Muscle of arm (tissue), 12 donors: Measurements from ENCODE around the gene ORM1. TPM values are rescaled to one million over a fixed set of nuclear protein-coding genes. Genes with fewer than 3 reads are reported as not detected.

Experiments used
- DNase-seq: peaks from one replicate; pipeline ENCODE4 v3.0.0-alpha.2; 2013
- polyA plus RNA-seq, 12 donors: library from polyadenylated mRNA; unstranded; fragments of 120-200 nt; gene quantifications; one replicate each; pipeline ENCODE4 v1.2.1, GENCODE V29; 2013; ENCODE audit not compliant: insufficient read length in 12 of 12

ORM1 gene
- polyA plus RNA-seq, 12 donors = 0.27 to 1.9 (median 0.69) TPM; not detected in 3

DNA sequence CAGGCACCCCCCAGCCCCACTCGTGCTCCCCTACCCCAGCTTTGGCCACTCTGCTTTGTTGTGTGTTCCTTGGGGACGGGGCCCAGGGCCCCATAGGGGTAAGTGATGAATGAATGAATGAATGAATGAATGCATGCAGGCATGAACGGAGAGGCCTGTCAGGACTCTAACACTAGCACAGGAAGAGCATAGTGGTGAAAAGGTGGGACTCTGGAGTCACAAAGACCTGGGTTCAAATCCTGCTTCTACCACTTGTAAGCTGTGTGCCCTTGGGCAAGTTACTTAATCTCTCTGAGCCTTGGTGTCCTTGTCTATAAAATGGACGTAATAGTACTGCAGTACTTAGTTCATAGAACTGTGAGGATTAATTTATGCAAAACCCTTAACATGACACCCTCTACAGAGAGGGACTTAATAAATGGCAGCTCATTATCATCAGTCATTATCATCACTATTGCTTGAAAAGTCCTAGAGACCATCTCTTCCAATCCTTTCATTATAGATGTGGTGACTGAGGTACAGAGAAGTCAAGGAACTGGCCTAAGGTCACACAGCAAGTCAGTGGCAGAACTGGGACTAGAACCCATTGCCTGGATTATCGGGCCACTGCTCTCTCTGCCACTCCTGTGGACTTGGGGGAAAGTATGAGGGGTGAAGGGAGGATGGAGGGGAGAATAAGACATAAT is 20.0 kb downstream of the ORM1 start:
- DNase-seq = no peak

DNA sequence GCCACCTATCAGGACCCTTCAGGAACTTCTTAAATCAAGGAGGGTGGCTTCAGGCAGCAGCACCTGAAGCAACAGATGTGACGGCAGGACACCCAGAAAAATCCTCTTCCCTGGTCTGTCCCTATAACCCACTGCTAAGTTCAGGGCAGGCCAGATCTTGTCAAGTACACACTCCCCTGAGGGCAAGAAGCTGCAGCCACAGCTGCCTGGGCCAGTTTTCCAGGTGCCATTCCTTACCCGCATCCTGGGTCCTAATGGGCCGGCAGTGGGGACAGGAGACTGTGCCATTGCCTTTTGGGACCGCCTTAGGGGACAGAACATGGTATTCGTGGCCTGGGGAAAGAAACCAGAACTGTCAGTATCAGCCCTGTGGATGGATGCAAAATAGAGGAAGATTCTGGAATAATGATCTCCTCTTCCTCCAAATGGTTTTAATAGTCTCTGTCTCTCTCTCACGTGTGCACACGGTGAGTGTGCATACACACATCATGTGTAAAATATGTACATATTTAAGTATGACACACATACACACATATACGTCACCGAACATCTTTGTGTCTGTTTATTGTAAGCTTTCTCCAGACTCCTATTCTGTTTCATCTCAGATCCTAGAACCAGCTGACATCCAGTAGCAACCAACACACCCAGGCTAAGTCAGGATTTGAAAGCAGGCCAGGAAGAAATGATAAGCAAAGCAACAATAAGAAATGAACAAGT is 20.7 kb downstream of the ORM1 start:
- DNase-seq = no peak

DNA sequence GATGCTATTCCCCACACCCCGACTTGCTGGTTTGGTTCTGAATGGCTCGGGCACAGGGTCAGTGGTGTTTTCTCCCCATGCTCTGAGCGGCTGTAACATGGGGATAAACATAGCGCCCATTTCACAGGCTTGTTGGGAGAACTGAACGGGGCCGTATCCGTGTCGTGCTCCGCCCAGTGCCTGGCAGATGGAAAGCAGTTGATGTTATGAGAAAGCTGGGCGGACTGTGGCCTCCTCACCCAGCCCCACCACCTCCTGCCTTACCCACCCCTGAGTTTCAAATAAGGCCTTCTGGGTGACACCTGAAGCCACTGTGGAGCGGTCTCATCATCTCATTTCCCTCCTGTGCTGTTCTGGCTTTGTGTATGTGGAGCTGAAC is 21.3 kb downstream of the ORM1 start:
- no peak for DNase-seq

DNA sequence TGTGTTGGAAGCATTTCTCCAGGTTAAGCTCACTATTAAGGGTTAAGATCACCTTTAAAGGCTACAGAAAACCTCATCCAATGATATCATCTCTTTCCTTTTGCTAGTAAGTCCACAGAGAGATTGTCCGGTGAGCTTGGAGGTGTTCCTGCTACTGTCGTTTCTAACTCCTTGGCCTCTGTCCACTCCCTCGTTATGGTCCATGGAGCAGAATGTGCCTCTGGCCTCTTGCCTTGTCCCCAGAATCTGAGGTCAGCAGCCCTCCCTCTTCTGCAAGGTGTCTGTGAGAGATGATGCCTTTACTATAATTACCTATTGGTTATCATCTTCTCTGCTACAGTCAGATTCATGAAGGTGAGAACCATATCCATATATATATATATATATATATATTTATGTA is 21.8 kb downstream of the ORM1 start:
- DNase-seq = no peak

DNA sequence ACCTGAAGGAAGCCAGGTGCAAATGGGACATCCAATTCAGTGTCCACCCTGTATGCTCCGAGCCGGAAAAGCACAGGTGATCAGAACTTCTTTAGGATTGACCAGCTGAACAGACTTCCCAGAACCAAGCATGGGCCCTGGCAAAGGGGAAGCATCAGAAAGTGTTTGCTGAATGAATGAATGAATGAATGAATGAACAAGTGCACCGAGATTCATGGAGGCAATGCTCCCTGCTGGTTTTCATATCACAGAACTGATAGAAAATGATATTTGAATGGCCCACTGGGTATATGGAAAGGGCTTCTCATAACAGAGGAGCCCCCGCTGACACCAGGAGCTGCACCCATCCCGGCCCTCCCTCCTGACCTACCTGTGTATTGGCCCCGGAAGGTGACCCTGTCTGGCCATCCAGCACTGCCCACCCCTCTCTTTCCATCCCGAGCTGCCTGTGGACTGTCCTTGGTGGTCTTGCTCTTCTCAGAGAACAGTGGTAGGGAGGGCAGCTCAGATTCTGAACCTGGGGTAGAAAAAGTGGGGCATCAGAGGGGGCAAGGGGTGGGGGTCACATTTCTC is 22.7 kb downstream of the ORM1 start:
- no peak for DNase-seq

DNA sequence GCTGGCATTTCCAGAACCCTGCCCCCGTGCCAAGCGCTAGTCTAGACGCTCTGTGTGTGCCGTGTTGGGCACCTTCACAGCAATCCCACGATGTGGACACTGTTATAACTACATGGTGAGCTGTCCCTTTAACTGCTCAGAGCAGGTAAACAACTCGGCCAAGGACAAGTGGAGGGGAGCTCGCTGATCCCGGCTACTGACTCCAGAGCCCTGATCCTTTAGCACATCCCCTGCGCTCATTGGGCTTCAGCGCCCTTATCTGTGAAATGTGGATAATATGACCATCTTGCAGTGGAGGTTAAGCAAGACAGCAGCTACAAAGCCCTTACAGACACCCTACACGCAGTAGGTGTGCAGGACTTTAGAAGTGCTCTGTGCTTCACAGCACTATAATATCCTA is 23.2 kb downstream of the ORM1 start:
- DNase-seq = no peak

DNA sequence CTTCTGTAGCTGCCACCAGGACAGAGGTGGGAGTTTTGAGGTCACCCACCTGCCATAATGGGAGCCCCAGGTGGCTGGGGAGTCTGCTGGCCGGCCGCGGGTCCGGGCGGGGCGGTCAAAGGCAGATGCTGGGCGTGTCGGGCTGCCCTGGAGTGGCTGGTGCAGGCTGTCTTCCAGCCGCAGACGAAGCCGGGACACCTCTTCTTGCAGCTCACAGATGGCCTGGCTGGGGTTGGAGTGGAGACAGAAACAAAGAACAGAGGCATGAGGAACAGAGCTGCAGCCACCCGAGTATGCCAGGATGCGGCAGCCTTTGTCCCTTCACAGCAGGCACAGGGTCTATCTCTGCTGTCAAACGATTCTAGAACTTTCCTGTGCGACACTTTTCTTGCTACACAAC is 24.8 kb downstream of the ORM1 start:
- no peak for DNase-seq

DNA sequence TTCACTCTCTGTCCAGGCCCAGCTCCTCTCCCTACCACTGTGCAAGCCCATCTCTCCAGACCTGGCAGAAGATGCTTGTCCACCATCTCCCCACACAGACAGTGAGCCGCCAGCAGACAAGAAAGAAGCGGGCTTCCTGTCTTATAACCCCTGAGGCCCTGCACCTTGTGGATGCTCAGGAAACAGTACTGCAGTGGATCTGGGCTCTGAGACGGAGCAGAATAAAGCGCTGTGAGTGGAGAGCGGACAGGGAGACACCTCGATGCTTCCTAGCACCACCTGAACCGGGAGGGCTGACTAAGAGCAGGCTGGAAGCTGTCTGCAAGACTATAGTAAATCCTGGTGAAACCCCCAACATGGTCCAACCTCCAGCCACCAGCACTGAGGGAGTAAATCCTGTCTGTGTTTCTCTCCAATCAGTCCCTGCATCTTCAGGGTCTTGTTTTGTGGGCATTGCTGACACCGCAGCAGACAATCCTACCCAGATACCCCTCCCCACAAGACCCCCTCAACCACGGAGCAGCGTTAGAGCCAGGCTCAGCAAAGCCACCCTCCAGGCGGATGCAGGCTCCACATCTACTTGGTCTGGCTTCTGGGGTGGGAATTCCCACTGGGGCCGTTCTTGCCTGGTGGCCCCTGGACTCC is 25.5 kb downstream of the ORM1 start:
- DNase-seq = no peak

DNA sequence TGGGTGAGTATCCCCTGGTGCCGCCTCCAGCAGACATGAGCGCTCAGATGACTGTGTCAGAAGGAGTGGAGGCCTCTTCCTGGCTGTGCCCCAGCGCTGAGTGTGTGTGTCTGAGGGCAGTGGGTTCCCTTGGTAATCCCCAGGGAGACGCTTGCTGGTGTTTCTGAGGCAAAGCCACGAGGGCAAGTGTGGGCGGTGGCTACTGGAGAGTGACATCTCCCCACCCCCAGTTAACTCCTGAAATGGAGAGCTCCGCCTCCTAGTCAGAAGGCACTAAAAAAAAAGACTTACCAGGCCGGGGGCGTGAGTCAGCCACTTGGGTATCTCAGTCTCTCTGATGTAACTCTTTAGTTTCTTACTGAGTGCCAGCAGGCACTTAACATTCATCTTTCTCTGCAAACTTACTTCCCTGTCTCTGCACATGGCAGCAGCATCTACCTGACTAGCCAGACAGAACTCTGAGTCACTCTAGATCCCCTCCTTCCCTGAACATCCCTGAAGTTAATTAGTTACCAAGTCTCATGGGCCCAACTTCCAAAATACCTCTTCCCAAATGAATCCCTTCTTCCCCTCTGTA is 26.1 kb downstream of the ORM1 start:
- no peak for DNase-seq

DNA sequence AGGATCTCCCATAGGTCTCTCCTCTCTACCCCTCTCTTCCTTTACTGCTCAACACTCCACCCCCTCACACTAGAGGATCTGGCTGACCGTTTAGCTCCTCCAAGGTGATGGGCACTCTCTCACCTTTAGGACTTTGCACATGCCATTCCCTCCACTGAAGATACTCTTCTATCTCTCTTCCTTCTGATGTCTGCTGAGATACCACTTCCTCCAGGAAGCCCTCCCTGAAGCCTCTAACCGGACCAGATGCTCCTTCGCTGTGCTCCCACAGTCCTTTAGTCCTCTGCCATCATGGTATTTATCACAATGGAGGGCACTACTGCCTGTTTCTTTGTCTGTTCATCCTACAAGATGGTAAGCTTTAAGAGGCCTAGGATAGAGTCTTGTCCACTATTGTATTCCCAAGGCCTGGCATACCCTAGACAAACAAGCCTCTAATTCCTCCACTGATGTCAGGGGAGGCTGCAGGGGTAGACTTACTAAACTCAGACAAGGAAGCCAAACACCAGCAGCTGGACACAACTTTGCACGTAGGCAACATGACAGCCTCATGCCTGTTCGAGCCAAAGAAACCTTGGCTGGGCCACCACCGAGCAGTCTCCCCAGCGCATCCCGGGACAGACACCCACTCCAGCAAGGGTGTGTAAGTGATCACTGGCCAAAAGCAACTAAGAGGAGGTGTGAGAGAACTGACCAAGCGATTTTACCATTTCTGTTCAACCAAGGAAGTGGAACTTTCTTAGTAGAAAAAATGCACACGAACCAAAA is 27.0 kb downstream of the ORM1 start:
- DNase-seq = no peak

DNA sequence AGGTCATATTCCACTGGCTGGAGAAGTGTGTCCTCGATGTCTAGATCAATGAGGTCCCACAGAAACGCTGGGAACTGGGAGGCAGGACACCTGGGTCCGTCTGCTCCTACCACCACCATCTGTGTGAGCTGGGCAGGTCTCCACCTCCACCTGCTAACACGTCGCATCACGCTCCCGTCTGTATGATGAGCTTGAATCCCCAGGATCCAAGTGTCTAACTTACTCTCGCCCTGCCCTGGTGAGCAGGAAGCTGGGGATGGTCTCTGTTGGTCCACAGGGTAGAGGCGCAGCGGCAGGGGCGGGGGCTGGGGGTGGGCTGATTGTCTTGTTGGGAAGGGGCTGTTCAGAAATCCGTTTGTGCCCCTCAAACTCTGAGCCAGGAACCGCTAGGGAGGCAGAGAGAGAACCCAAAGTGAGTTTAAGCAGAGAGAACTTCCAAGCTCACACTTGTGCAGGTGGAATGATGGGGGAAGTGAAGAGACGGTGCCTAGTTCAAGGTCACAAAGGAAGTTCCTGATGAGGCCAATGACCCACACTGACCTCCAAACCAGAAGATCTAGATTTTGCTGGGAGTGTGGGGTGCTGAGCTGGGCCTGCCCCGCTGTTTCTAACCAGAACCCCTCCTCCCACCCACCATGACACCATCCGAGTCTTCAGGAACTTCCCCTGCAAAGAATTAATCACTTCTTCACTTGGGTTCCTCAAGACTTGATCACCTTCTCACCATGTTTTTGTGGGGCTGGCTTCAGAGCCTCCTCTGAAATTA is 27.9 kb downstream of the ORM1 start:
- DNase-seq = no peak

DNA sequence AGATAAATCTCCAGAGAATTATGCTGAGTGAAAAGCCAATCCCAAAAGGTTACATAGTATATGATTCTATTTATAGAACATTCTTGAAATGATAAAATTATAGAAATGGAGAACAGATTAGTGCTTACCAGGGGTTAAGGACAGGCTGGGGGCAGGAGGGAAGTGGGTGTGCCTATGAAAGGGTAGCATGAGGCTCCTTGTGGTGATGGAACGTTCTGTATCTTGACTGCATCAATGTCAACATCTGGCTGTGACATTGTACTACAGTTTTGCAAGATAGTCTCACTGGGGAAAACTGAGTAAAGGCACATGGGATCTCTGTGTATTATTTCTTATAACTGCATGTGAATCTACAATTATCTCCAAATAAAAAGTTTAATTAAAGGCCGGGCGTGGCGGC is 29.0 kb downstream of the ORM1 start:
- no peak for DNase-seq

DNA sequence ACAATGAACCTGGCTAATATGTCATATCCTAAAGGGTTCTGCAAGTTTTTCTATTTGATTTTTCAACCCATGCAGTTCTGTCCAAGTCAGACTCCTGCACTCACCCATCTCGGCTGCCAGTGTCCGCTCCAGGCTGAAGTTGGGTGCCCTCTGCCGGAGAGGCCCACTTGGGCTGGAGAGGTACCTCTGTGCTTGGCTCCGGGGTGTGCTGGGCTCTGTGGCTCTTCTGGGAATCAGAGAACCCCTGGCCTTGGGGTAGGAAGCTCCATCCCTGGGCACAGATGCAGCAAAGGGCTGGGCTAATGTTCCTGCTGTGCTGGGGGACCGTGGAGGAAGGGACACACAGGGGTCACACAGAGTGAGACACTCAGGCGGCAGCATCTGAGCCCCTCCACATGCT is 32.9 kb downstream of the ORM1 start:
- DNase-seq = no peak

DNA sequence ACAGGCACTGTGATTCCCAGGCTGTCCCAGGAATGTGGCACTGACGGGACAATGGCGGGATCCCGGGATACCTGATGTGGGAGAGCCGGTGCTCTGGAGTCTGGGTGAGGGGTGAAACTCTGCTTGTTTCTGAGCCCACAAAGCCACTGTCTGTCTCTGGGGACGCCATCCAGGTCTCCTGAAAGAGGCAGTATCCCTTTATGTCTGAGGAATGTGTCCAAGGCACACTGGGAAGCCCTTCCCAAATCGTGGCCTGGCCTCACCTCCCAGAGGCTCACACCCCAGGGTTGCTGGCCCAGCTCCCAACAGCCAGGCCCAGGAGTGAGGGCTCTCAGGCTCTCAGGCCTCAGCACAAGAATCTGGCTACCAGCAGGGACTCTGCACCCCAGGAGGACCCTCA is 33.9 kb downstream of the ORM1 start:
- DNase-seq = no peak

DNA sequence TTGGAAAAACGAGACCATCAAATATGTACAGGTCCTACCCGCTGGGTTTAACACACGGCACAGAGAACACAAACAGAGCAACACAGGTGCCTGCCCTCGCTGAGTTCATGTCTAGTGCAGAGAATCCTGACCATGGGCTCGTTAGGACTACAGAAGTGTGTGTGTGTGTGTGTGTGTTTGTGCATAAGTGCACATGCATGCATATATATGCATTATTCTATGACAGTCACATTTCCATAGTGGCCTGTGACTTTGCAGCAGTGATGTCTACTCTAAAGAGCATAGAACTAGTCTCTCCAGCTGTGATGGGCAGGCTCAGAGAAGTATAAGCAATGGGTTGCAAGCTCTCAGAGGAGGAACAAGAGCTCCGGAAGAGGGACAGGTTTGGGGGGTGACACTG is 34.5 kb downstream of the ORM1 start:
- no peak for DNase-seq

DNA sequence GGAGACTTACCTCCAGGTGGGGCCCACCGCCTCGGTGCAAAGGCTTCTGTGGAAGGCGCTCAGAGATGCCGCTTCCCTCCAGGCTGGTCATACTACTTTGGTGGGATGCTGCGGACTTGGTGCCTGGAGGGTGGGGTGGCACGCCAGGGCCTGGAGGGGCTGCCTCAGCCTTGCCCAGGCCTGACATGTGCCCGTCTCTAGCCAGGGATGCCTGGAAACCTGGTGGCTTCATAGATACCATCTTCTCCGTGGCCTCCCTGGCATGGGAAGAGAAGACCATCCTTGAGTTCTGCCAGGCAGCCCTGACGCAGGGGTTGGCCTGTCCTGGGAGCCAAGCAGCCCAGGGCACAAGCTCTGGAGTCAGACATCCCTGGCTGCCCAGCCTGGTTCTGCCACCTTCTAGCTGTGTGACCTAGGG is 35.0 kb downstream of the ORM1 start:
- DNase-seq = no peak

DNA sequence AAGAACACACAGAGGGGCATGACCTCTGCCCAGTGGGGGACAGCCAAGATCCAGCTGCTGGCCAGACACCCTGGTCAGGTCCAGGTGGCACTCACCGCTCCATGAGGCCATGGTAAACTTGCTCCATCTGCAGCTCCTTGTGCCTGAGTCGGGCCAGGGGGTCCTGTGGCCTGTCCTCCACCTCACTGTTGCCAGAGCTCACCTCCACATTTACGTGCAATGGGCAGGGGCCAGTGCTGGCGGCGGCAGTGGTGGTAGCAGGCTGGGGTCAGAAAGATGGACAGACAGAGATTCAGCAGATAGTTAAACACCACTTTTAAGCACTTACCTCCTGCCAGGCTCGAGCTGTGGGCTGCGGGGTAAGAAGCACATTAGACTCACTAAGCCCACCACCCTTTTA is 36.9 kb downstream of the ORM1 start:
- DNase-seq = no peak

DNA sequence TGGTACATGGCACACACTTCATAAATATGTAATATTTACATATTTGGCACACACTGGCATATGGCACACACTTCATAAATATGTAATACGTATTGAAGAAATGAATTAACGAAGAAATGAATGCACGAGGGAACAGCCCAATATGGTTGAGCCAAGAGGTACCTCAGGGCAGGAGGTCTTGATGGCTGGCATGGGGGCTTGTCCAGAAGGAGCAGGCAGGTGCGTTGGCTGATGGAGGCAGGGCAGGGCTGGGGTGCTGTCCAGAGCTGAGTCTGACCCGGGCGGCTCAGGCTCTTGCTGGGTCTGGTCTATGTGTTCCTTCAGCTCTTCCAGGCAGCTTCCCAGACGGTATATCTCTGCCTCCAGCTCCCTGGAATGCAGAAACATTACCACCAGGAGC is 38.6 kb downstream of the ORM1 start:
- no peak for DNase-seq

DNA sequence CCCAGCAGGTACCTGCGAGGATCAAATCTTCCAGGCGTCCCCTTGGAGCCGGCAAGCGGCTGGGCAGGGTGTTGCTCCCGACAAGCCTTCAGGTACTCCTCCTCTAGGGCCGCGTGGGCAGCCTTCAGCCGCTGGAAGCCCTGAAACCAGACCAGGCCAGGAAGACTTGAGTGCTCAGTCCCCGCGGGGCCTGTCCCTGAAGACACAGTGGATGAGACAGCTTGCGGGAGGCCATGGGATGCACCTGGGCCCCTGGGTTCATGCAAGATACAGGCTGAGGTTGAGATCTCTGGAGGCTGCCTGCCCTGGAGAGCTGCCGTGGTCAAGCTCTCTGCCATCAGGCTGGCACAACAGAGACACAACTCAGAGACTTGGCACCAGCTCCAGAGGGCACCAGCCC is 39.5 kb downstream of the ORM1 start:
- DNase-seq = no peak

DNA sequence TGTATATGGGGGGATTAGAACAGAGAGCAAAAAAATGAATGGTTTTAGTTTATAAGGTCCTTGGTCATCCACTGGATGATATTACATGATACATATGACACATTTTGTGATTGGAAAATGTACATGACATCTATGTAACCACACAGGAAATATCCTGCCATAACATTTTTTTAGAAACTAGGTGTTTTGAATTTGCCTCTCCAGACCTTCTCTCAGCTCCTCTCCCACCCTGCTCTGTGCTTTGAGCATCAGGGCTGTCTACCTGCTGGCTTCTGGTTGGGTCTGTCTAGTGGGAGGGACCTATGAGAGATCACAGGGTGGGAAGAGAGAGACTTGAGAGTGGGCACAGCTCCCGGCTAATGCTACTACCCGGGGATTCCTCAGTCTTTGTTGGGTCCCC is 40.5 kb downstream of the ORM1 start:
- no peak for DNase-seq
